Heart left ventricle (tissue), 13 donors: ENCODE results near the gene RNF144B.

ENCODE experiments used
- POLR2A ChIP-seq, 2 donors: fragments of 450-650 bp; IDR thresholded peaks; one replicate each; pipeline ENCODE4 v1.6.1; 2017; ENCODE audit warnings: antibody characterized with exemption in 2 of 2, mild to moderate bottlenecking in 2 of 2, moderate library complexity in 2 of 2
- TF ChIP-seq, protein P1 (sequence below), 12 donors: fragments of 200-600 bp; sonication (generic) in 4 of 12; IDR thresholded peaks; one replicate each; pipeline versions ENCODE4 v1.5.0 to v1.8.0; 2018 to 2022; ENCODE audit warnings: antibody characterized with exemption in 12 of 12, mild to moderate bottlenecking in 5 of 12
- donor health status: ischemic (EF 13 %, LVEDD 7.1; RV severe dilation, severe dysfunction).
- donor health status: DM: no; HTN: yes; CAD: no.
- donor health status: DM: no; HTN: no; CAD: no.
- donor health status: ischemic (EF 25% LVEDD 6.9; RV normal size, moderate dysfunction).
- donor health status: ischemic (EF 25% LVEDD 5.7; RV mildly dilated, moderate dysfunction).
- donor health status: ischemic (EF 35%, LVEDD 5.7; RV mildly dilated, moderate dysfunction).
- donor health status: nonischemic (EF 11% LVEDD 7.7; RV severe dilation, severe dysfunction).
- donor health status: DM: yes; HTN: yes; CAD: no.
- donor health status: PGD.
- donor health status: ischemic (EF 29% LVEDD 5.4; RV normal size, mild dysfunction).
- donor health status: nonischemic (EF 23%, LVEDD 6.1; RV moderate dilation, normal function).

DNA sequence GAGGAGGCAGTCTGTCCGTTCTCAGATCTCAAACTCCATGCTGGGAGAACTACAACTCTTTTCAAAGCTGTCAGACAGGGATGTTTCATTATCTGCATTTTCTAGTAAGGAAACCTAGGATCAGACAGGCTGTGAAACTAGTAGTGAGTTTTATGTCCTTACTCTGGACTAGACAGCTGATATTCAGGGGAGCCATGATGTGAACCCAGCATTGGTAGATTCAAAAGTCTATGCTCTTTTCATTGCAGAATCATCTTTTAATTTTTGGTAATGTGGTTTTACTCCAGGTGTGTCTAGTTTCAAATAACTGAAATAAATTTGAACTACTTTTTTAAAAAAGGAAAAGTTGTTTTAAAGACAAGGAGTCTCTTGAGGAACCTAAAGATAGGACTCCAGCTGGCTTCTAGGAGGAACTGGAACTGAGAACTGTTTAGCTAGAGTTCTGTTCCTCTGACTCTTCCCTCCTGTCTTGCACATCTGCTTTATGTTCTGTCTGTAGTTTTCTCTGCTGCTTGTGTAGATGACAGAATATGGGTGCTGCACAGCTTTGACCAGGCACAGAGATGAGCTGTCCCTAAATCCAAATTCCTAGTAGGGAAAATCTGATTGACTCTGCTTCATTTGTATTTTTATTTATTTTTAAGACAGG is 27.8 kb upstream of the RNF144B start:
- no peak for TF ChIP-seq POLR2A (IDR thresholded peaks at IDR 0.05)
- TF ChIP-seq, protein P1, sequence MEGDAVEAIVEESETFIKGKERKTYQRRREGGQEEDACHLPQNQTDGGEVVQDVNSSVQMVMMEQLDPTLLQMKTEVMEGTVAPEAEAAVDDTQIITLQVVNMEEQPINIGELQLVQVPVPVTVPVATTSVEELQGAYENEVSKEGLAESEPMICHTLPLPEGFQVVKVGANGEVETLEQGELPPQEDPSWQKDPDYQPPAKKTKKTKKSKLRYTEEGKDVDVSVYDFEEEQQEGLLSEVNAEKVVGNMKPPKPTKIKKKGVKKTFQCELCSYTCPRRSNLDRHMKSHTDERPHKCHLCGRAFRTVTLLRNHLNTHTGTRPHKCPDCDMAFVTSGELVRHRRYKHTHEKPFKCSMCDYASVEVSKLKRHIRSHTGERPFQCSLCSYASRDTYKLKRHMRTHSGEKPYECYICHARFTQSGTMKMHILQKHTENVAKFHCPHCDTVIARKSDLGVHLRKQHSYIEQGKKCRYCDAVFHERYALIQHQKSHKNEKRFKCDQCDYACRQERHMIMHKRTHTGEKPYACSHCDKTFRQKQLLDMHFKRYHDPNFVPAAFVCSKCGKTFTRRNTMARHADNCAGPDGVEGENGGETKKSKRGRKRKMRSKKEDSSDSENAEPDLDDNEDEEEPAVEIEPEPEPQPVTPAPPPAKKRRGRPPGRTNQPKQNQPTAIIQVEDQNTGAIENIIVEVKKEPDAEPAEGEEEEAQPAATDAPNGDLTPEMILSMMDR (IDR thresholded peaks at IDR 0.05): no peak
